HG02852 (cell line): ENCODE results near the gene COX7A2.

Experiments
- ATAC-seq: cut with Tn5 transposase; IDR thresholded peaks from one replicate; pipeline ENCODE4 v1.9.1; 2021; ENCODE audit warnings: mild to moderate bottlenecking, moderate library complexity; ENCODE audit not compliant: unreplicated experiment

Gene COX7A2

GRCh38 chr6:75243333-75244062 is at the start of gene COX7A2:
TSS of gene COX7A2 (minus strand) at chr6:75243801. CDS start at chr6:75243734, 67 bp downstream.
- peak; percentile 94 for ATAC-seq

GRCh38 chr6:75292555-75292954 is 49.0 kb upstream of the COX7A2 start:
- ATAC-seq = no peak

- no peak for ATAC-seq
Measured at GRCh38 chr6:75291744-75292143, 48.1 kb upstream of the COX7A2 start.

- no peak for ATAC-seq
Measured at GRCh38 chr6:75291331-75291730, 47.7 kb upstream of the COX7A2 start.

- no peak for ATAC-seq
Measured at GRCh38 chr6:75290136-75290945, 46.7 kb upstream of the COX7A2 start.

- no peak for ATAC-seq
Measured at GRCh38 chr6:75288023-75288422, 44.4 kb upstream of the COX7A2 start.

GRCh38 chr6:75287424-75287823 is 43.8 kb upstream of the COX7A2 start:
- no peak for ATAC-seq

- no peak for ATAC-seq
Measured at GRCh38 chr6:75286955-75287354, 43.4 kb upstream of the COX7A2 start.

GRCh38 chr6:75285283-75285639 is 41.7 kb upstream of the COX7A2 start:
- ATAC-seq = peak; percentile 18

GRCh38 chr6:75284632-75285282 is 41.2 kb upstream of the COX7A2 start, which contains the start of gene TMEM30A:
TSS of gene TMEM30A (minus strand) at chr6:75284792. CDS start at chr6:75284638, 154 bp downstream.
- ATAC-seq = peak; percentile 82

- peak; percentile 20 for ATAC-seq
Measured at GRCh38 chr6:75283907-75284631, 40.5 kb upstream of the COX7A2 start.

GRCh38 chr6:75282706-75283105 is 39.1 kb upstream of the COX7A2 start:
- no peak for ATAC-seq

GRCh38 chr6:75281653-75282052 is 38.1 kb upstream of the COX7A2 start:
- no peak for ATAC-seq

- ATAC-seq = no peak
Measured at GRCh38 chr6:75280131-75280855, 36.7 kb upstream of the COX7A2 start.

GRCh38 chr6:75279418-75279817 is 35.8 kb upstream of the COX7A2 start:
- no peak for ATAC-seq

GRCh38 chr6:75278474-75279077 is 35.0 kb upstream of the COX7A2 start:
- ATAC-seq = no peak

- ATAC-seq = no peak
Measured at GRCh38 chr6:75275067-75275466, 31.5 kb upstream of the COX7A2 start.

- ATAC-seq = no peak
Measured at GRCh38 chr6:75273009-75273408, 29.4 kb upstream of the COX7A2 start.

GRCh38 chr6:75272145-75272840 is 28.7 kb upstream of the COX7A2 start:
- ATAC-seq = no peak
